Upper lobe of left lung (tissue), 4 donors: ENCODE data around the gene PDE4B.
"Not testable (repeated sequence)": the region's sequence is repeated elsewhere in the genome, so short reads cannot be mapped to it uniquely, and the experiment has no call there.

ENCODE experiments used
- EP300 ChIP-seq, 4 donors: sonication (generic); formaldehyde crosslinking; IDR thresholded peaks; one replicate each; pipeline ENCODE4 v1.5.1; 2017; ENCODE audit warnings: antibody characterized with exemption in 4 of 4, control low read depth in 2 of 4
- POLR2A ChIP-seq, 4 donors: fragments of 450-650 bp; IDR thresholded peaks; one replicate each; pipeline ENCODE4 v1.5.1; 2016 to 2017; ENCODE audit warnings: antibody characterized with exemption in 4 of 4, mild to moderate bottlenecking in 2 of 4
- POLR2AphosphoS5 ChIP-seq, 2 donors: sonication (generic); formaldehyde crosslinking; IDR thresholded peaks; one replicate each; pipeline ENCODE4 v1.5.1; 2017; ENCODE audit warnings: antibody characterized with exemption in 2 of 2
- TF ChIP-seq, protein P1 (sequence below), 6 experiments: fragments of 450-650 bp in 4 of 6; fragments of 200-600 bp in 2 of 6; sonication (generic) in 2 of 6; IDR thresholded peaks; one replicate each; pipeline ENCODE4 v1.5.1; 2016 to 2019; ENCODE audit warnings: antibody characterized with exemption in 6 of 6

DNA sequence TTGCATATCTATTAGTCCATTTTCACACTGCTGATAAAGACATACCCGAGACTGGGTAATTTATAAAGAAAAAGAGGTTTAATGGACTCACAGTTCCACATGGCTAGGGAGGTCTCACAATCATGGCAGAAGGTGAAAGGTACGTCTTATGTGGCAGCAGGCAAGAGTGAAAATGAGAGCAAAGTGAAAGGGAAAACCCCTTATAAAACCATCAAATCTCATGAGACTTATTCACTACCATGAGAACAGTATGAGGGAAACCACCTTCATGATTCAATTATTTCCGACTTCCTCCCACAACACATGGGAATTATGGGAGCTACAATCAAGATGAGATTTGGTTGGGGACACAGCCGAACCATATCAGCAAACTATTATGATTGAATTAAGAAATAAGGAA lies 335.9 kb downstream of the PDE4B start:
- TF ChIP-seq POLR2AphosphoS5, POLR2A, EP300 (IDR thresholded peaks at IDR 0.05): not testable (repeated sequence)
- TF ChIP-seq, protein P1, sequence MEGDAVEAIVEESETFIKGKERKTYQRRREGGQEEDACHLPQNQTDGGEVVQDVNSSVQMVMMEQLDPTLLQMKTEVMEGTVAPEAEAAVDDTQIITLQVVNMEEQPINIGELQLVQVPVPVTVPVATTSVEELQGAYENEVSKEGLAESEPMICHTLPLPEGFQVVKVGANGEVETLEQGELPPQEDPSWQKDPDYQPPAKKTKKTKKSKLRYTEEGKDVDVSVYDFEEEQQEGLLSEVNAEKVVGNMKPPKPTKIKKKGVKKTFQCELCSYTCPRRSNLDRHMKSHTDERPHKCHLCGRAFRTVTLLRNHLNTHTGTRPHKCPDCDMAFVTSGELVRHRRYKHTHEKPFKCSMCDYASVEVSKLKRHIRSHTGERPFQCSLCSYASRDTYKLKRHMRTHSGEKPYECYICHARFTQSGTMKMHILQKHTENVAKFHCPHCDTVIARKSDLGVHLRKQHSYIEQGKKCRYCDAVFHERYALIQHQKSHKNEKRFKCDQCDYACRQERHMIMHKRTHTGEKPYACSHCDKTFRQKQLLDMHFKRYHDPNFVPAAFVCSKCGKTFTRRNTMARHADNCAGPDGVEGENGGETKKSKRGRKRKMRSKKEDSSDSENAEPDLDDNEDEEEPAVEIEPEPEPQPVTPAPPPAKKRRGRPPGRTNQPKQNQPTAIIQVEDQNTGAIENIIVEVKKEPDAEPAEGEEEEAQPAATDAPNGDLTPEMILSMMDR (IDR thresholded peaks at IDR 0.05) = not testable (repeated sequence)
